GM20431 (cell line): ENCODE data around the gene KLK1.

Experiments used
- in situ Hi-C: fragments of 300-500 bp; cut with MseI, MboI; formaldehyde crosslinking; loops from one replicate; pipeline ENCODE4 v1.15.0; 2020; ENCODE audit warnings: low sequenced_read_pairs; ENCODE audit not compliant: unreplicated experiment

Gene KLK1

GRCh38 chr19:50795664-50796073 lies 27.9 kb downstream of the KLK1 start:
- in situ Hi-C loops, result loop anchor here (10.0 to 25.0 kb wide), 3 partner anchors 119 to 433 kb away; partner anchors contain the start of genes KLK4 and NAPSA

- in situ Hi-C loops, result loop anchor here (10.0 to 25.0 kb wide), 3 partner anchors 120 to 433 kb away; partner anchors contain the start of genes KLK4 and NAPSA
Observed at GRCh38 chr19:50794876-50795663, 28.5 kb downstream of the KLK1 start.

GRCh38 chr19:50794074-50794875 lies 29.3 kb downstream of the KLK1 start:
- in situ Hi-C loops, result loop anchor here (10.0 to 25.0 kb wide), 3 partner anchors 121 to 432 kb away; partner anchors contain the start of genes KLK4 and NAPSA

- in situ Hi-C loops, result loop anchor here (10.0 to 25.0 kb wide), 3 partner anchors 121 to 431 kb away; partner anchors contain the start of genes KLK4 and NAPSA
Observed at GRCh38 chr19:50793558-50794065, 30.0 kb downstream of the KLK1 start.

- in situ Hi-C loops, result loop anchor here (10.0 to 25.0 kb wide), 3 partner anchors 122 to 430 kb away; partner anchors contain the start of genes KLK4 and NAPSA
Observed at GRCh38 chr19:50792272-50793250, 31.0 kb downstream of the KLK1 start.

GRCh38 chr19:50791594-50792271 lies 31.9 kb downstream of the KLK1 start:
- in situ Hi-C loops, result loop anchor here (10.0 to 25.0 kb wide), 3 partner anchors 123 to 429 kb away; partner anchors contain the start of genes KLK4 and NAPSA

GRCh38 chr19:50790922-50791467 lies 32.6 kb downstream of the KLK1 start:
- in situ Hi-C loops, result loop anchor here (10.0 to 25.0 kb wide), 3 partner anchors 124 to 429 kb away; partner anchors contain the start of genes KLK4 and NAPSA

- in situ Hi-C loops, result loop anchor here (10.0 to 25.0 kb wide), 3 partner anchors 124 to 428 kb away; partner anchors contain the start of genes KLK4 and NAPSA
Observed at GRCh38 chr19:50790396-50790795, 33.2 kb downstream of the KLK1 start, which contains the start of gene ACP4. Gene ACP4 (plus strand): TSS chr19:50790415. CDS start chr19:50790415, 0 bp downstream.

GRCh38 chr19:50785329-50785728 lies 38.3 kb downstream of the KLK1 start:
- in situ Hi-C loops, result loop anchor here (25.0 kb wide), 2 partner anchors 248 to 423 kb away; partner anchors contain the start of gene NAPSA

- in situ Hi-C loops, result loop anchor here (25.0 kb wide), 2 partner anchors 247 to 422 kb away; partner anchors contain the start of gene NAPSA
Observed at GRCh38 chr19:50784710-50785109, 38.9 kb downstream of the KLK1 start.

- in situ Hi-C loops, result loop anchor here (25.0 kb wide), 2 partner anchors 246 to 421 kb away; partner anchors contain the start of gene NAPSA
Observed at GRCh38 chr19:50783848-50784152, 39.8 kb downstream of the KLK1 start.

- in situ Hi-C loops, result loop anchor here (25.0 kb wide), 2 partner anchors 244 to 419 kb away; partner anchors contain the start of gene NAPSA
Observed at GRCh38 chr19:50780753-50781435, 42.7 kb downstream of the KLK1 start.

GRCh38 chr19:50779504-50780457 lies 43.8 kb downstream of the KLK1 start:
- in situ Hi-C loops, result loop anchor here (25.0 kb wide), 2 partner anchors 242 to 417 kb away; partner anchors contain the start of gene NAPSA

GRCh38 chr19:50778906-50779430 lies 44.6 kb downstream of the KLK1 start:
- in situ Hi-C loops, result loop anchor here (25.0 kb wide), 2 partner anchors 242 to 417 kb away; partner anchors contain the start of gene NAPSA

GRCh38 chr19:50777830-50778303 lies 45.7 kb downstream of the KLK1 start:
- in situ Hi-C loops, result loop anchor here (25.0 kb wide), 2 partner anchors 241 to 416 kb away; partner anchors contain the start of gene NAPSA
